ENCODE results near the gene IPO5. TPM values are rescaled to one million over a fixed set of nuclear protein-coding genes. Genes with fewer than 3 reads are reported as not detected.

The IPO5 gene
- 10 to 100 TPM; 62.2 to 73.3 TPM for total RNA-seq
- polyA plus RNA-seq (2013, experiment 1 of 2): 60.1 TPM
- 67.3 TPM for polyA plus RNA-seq (2013, experiment 2 of 2)
- total RNA-seq: 93.3 to 744 (median 172) reads per million in 172 experiments

GRCh38 chr13:97953376-97953970 is at the start of gene IPO5:
Gene IPO5, plus strand, starts transcription at chr13:97953675. Its CDS starts 23,022 bp downstream, at chr13:97976697.
- intact Hi-C loops (cut with DNase I, micrococcal nuclease): no loop called here
- Histone ChIP-seq H3K4me3 (ENCODE audit: low read length) (no peak within 1 kb of the TSS), H3K27ac (ENCODE audit: low read depth in 1 of 2, low read length in 2 of 2) (no peak within 1 kb of the TSS), H3K36me3 (ENCODE audit: insufficient read depth, low read length) (no peaks in the 10 kb centered on the region), H3K27me3 (ENCODE audit: control insufficient read depth in 1 of 2, insufficient read depth in 2 of 2, low read length in 2 of 2) (no peaks in the 10 kb centered on the region), H3K4me1 (ENCODE audit: insufficient read depth, low read length) (no peaks in the 10 kb centered on the region), H3K9me3 (ENCODE audit: control insufficient read depth in 1 of 2, insufficient read depth in 1 of 2, low read length in 2 of 2) (no peaks in the 10 kb centered on the region)
- no peak within 1 kb of the TSS for H3K27ac Mint-ChIP-seq
- no peaks in the 10 kb centered on the region for H3K4me1 Mint-ChIP-seq (ENCODE audit: low read depth)
- ATAC-seq (ENCODE audit: poor library complexity) (no peak), DNase-seq (no peak)
- no peaks in the 10 kb centered on the region for H3K9me3 Mint-ChIP-seq
- ChIA-PET CTCF (no interaction called here), POLR2A (no interaction called here)
- no peak within 1 kb of the TSS for H3K4me3 Mint-ChIP-seq
- H3K36me3 Mint-ChIP-seq (ENCODE audit: low read depth): no peaks in the 10 kb centered on the region
- TF ChIP-seq, protein P1, sequence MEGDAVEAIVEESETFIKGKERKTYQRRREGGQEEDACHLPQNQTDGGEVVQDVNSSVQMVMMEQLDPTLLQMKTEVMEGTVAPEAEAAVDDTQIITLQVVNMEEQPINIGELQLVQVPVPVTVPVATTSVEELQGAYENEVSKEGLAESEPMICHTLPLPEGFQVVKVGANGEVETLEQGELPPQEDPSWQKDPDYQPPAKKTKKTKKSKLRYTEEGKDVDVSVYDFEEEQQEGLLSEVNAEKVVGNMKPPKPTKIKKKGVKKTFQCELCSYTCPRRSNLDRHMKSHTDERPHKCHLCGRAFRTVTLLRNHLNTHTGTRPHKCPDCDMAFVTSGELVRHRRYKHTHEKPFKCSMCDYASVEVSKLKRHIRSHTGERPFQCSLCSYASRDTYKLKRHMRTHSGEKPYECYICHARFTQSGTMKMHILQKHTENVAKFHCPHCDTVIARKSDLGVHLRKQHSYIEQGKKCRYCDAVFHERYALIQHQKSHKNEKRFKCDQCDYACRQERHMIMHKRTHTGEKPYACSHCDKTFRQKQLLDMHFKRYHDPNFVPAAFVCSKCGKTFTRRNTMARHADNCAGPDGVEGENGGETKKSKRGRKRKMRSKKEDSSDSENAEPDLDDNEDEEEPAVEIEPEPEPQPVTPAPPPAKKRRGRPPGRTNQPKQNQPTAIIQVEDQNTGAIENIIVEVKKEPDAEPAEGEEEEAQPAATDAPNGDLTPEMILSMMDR (IDR thresholded peaks at IDR 0.05): no peak
- peaks cover 7% of the 10 kb centered on the region for H3K27me3 Mint-ChIP-seq

- ChIA-PET POLR2A (no interaction called here), CTCF (no interaction called here)
- Mint-ChIP-seq H3K4me3 (no peak overlapping the region), H3K36me3 (ENCODE audit: low read depth) (no peaks in the 10 kb centered on the region), H3K27ac (no peak overlapping the region), H3K9me3 (no peaks in the 10 kb centered on the region), H3K4me1 (ENCODE audit: low read depth) (no peaks in the 10 kb centered on the region), H3K27me3 (peaks cover 29% of the 10 kb centered on the region)
- no peak for ATAC-seq (ENCODE audit: poor library complexity)
- Histone ChIP-seq H3K27me3 (ENCODE audit: control insufficient read depth in 1 of 2, insufficient read depth in 2 of 2, low read length in 2 of 2) (peaks cover 2 to 3% of the 10 kb centered on the region in 2 experiments), H3K4me3 (ENCODE audit: low read length) (no peak overlapping the region), H3K9me3 (ENCODE audit: control insufficient read depth in 1 of 2, insufficient read depth in 1 of 2, low read length in 2 of 2) (no peaks in the 10 kb centered on the region), H3K36me3 (ENCODE audit: insufficient read depth, low read length) (no peaks in the 10 kb centered on the region), H3K4me1 (ENCODE audit: insufficient read depth, low read length) (no peaks in the 10 kb centered on the region), H3K27ac (ENCODE audit: low read depth in 1 of 2, low read length in 2 of 2) (no peak overlapping the region)
- TF ChIP-seq, protein P1 (IDR thresholded peaks at IDR 0.05): no peak
- no peak for DNase-seq
- intact Hi-C loops (cut with DNase I, micrococcal nuclease): no loop called here
Observed at GRCh38 chr13:97904059-97904458, 49.4 kb upstream of the IPO5 start.

GRCh38 chr13:97905517-97905916 is 48.0 kb upstream of the IPO5 start:
- Histone ChIP-seq H3K4me3 (ENCODE audit: low read length) (no peak overlapping the region), H3K27me3 (ENCODE audit: control insufficient read depth in 1 of 2, insufficient read depth in 2 of 2, low read length in 2 of 2) (peaks cover 0 to 3% of the 10 kb centered on the region in 2 experiments), H3K4me1 (ENCODE audit: insufficient read depth, low read length) (no peaks in the 10 kb centered on the region), H3K27ac (ENCODE audit: low read depth in 1 of 2, low read length in 2 of 2) (no peak overlapping the region), H3K9me3 (ENCODE audit: control insufficient read depth in 1 of 2, insufficient read depth in 1 of 2, low read length in 2 of 2) (no peaks in the 10 kb centered on the region), H3K36me3 (ENCODE audit: insufficient read depth, low read length) (no peaks in the 10 kb centered on the region)
- no peak for ATAC-seq (ENCODE audit: poor library complexity)
- peaks cover 1% of the 10 kb centered on the region for H3K9me3 Mint-ChIP-seq
- H3K36me3 Mint-ChIP-seq (ENCODE audit: low read depth): no peaks in the 10 kb centered on the region
- TF ChIP-seq, protein P1 (IDR thresholded peaks at IDR 0.05): no peak
- POLR2A ChIA-PET: no interaction called here
- CTCF ChIA-PET: no interaction called here
- no peaks in the 10 kb centered on the region for H3K4me1 Mint-ChIP-seq (ENCODE audit: low read depth)
- peaks cover 28% of the 10 kb centered on the region for H3K27me3 Mint-ChIP-seq
- DNase-seq: no peak
- no peak overlapping the region for H3K4me3 Mint-ChIP-seq
- intact Hi-C loops (cut with DNase I, micrococcal nuclease): no loop called here
- H3K27ac Mint-ChIP-seq: no peak overlapping the region
